Upper lobe of left lung (tissue), 4 donors: ENCODE data around the gene SCPEP1.

Experiments used
- CTCF ChIP-seq, 6 experiments: fragments of 450-650 bp in 4 of 6; fragments of 200-600 bp in 2 of 6; sonication (generic) in 2 of 6; IDR thresholded peaks; one replicate each; pipeline ENCODE4 v1.5.1; 2016 to 2019; ENCODE audit warnings: antibody characterized with exemption in 6 of 6
- EP300 ChIP-seq, 4 donors: sonication (generic); formaldehyde crosslinking; IDR thresholded peaks; one replicate each; pipeline ENCODE4 v1.5.1; 2017; ENCODE audit warnings: antibody characterized with exemption in 4 of 4, control low read depth in 2 of 4
- POLR2A ChIP-seq, 4 donors: fragments of 450-650 bp; IDR thresholded peaks; one replicate each; pipeline ENCODE4 v1.5.1; 2016 to 2017; ENCODE audit warnings: antibody characterized with exemption in 4 of 4, mild to moderate bottlenecking in 2 of 4
- POLR2AphosphoS5 ChIP-seq, 2 donors: sonication (generic); formaldehyde crosslinking; IDR thresholded peaks; one replicate each; pipeline ENCODE4 v1.5.1; 2017; ENCODE audit warnings: antibody characterized with exemption in 2 of 2

- TF ChIP-seq CTCF (IDR thresholded peaks at IDR 0.05) (no peak), POLR2A (IDR thresholded peaks at IDR 0.05) (peak in 1 of 4 donors; percentile 29), POLR2AphosphoS5 (IDR thresholded peaks at IDR 0.05) (no peak), EP300 (IDR thresholded peaks at IDR 0.05) (no peak)
These were observed 68.2 kb downstream of the SCPEP1 start for GRCh38 chr17:57045868-57046704.
